OCI-LY3 (cell line): Measurements from ENCODE around the gene CEP350.

Experiments
- H2AFZ ChIP-seq: fragments of 200-600, 300-600 bp; shearing (Covaris generic); 2 replicates; pipeline ENCODE4 v1.6.0; 2014; ENCODE audit warnings: antibody characterized with exemption, low read depth, low read length
- H3K27ac ChIP-seq: fragments of 200-600, 300-600 bp; sonication (generic); 2 replicates; pipeline ENCODE4 v1.5.1; 2014; ENCODE audit warnings: mild to moderate bottlenecking, low read length, moderate library complexity, mixed read lengths
- H3K27me3 ChIP-seq: fragments of 200-600, 300-600 bp; sonication (generic); 2 replicates; pipeline ENCODE4 v1.6.1; 2014; ENCODE audit warnings: low read depth, low read length, mixed read lengths
- H3K36me3 ChIP-seq: fragments of 200-600, 300-600 bp; sonication (generic); replicated peaks from 2 replicates; pipeline ENCODE3; 2014; ENCODE audit warnings: low read depth, low read length, mixed read lengths
- H3K4me1 ChIP-seq: fragments of 300-600, 200-600 bp; sonication (generic); 2 replicates; pipeline ENCODE4 v1.6.1; 2014; ENCODE audit warnings: low read length, mixed read lengths
- H3K4me2 ChIP-seq: fragments of 200-600, 300-600 bp; sonication (generic); 2 replicates; pipeline ENCODE4 v1.6.1; 2014; ENCODE audit warnings: low read length, mixed read lengths
- H3K4me3 ChIP-seq: fragments of 300-600, 200-600 bp; sonication (generic); 2 replicates; pipeline ENCODE4 v1.5.1; 2014; ENCODE audit warnings: antibody characterized with exemption, mild to moderate bottlenecking, low read length, moderate library complexity
- H3K79me2 ChIP-seq: fragments of 300-600, 200-600 bp; shearing (Covaris generic); 2 replicates; pipeline ENCODE4 v1.6.1; 2014; ENCODE audit warnings: mild to moderate bottlenecking, low read length, mixed read lengths
- H3K9ac ChIP-seq: fragments of 300-600, 200-600 bp; shearing (Covaris generic); 2 replicates; pipeline ENCODE4 v1.6.0; 2014; ENCODE audit warnings: mild to moderate bottlenecking, low read length, moderate library complexity
- H3K9me3 ChIP-seq: fragments of 200-600, 300-600 bp; shearing (Covaris generic); 2 replicates; pipeline ENCODE4 v1.6.1; 2014; ENCODE audit warnings: low read length, mixed read lengths; ENCODE audit not compliant: insufficient read depth
- H4K20me1 ChIP-seq: fragments of 200-600, 300-600 bp; sonication (generic); 2 replicates; pipeline ENCODE4 v1.6.1; 2016; ENCODE audit warnings: low read length, mixed read lengths; ENCODE audit not compliant: insufficient read depth
- EZH2phosphoT487 ChIP-seq: fragments of 200-600 bp; shearing (Covaris generic); IDR thresholded peaks from 2 replicates; pipeline ENCODE4 v1.6.1; 2018; ENCODE audit warnings: antibody characterized with exemption, mixed run types, low read depth
- TF ChIP-seq, protein P1 (sequence below): fragments of 200-600, 300-600 bp; sonication (generic); IDR thresholded peaks from 2 replicates; pipeline ENCODE4 v1.5.1; 2014; ENCODE audit warnings: antibody characterized with exemption, low read length, low read depth

Gene CEP350

DNA sequence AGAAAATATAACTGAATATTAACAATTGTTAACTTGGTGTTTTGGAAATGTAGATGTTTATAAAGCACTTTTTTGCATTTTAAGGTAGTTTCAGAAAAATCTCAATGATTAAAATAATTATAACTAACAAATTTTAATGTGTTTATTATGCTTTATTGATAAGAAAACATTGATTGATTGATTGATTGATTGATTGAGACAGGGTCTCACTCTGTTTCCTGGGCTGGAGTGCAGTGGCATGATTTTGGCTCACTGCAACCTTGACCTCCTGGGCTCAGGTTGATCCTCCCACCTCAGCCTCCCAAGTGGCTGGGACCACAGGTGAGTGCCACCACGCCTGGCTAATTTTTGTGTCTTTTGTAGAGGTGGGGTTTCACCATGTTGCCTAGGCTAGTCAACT, 106.4 kb downstream of the CEP350 start:
- Histone ChIP-seq H3K4me1 (peaks cover 8% of the 10 kb centered on the region; the same call in 1 of the 2 replicates), H3K36me3 (peaks cover 33% of the 10 kb centered on the region), H3K79me2 (no peaks in the 10 kb centered on the region), H3K9me3 (no peaks in the 10 kb centered on the region), H4K20me1 (no peaks in the 10 kb centered on the region), H3K27me3 (no peaks in the 10 kb centered on the region), H3K4me3 (no peak overlapping the region), H3K27ac (no peak overlapping the region), H3K4me2 (no peak overlapping the region), H2AFZ (no peak overlapping the region), H3K9ac (no peak overlapping the region)
- TF ChIP-seq EZH2phosphoT487 = no peak
- TF ChIP-seq, protein P1, sequence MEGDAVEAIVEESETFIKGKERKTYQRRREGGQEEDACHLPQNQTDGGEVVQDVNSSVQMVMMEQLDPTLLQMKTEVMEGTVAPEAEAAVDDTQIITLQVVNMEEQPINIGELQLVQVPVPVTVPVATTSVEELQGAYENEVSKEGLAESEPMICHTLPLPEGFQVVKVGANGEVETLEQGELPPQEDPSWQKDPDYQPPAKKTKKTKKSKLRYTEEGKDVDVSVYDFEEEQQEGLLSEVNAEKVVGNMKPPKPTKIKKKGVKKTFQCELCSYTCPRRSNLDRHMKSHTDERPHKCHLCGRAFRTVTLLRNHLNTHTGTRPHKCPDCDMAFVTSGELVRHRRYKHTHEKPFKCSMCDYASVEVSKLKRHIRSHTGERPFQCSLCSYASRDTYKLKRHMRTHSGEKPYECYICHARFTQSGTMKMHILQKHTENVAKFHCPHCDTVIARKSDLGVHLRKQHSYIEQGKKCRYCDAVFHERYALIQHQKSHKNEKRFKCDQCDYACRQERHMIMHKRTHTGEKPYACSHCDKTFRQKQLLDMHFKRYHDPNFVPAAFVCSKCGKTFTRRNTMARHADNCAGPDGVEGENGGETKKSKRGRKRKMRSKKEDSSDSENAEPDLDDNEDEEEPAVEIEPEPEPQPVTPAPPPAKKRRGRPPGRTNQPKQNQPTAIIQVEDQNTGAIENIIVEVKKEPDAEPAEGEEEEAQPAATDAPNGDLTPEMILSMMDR = no peak

GRCh38 chr1:180062452-180062971, 107.9 kb downstream of the CEP350 start:
- peaks cover 38% of the 10 kb centered on the region for H3K36me3 ChIP-seq

GRCh38 chr1:180065408-180065807, 110.8 kb downstream of the CEP350 start:
- TF ChIP-seq, protein P1 = no peak
- no peak for TF ChIP-seq EZH2phosphoT487
- H3K36me3 ChIP-seq = peaks cover 40% of the 10 kb centered on the region

More at GRCh38 chr1:180062452-180062971, 107.9 kb downstream of the CEP350 start:
- no peak overlapping the region for H3K27ac ChIP-seq
- no peak overlapping the region for H3K4me3 ChIP-seq
- H3K79me2 ChIP-seq = no peaks in the 10 kb centered on the region
- H3K4me2 ChIP-seq = no peak overlapping the region
- no peaks in the 10 kb centered on the region for H3K9me3 ChIP-seq
- H3K27me3 ChIP-seq = no peaks in the 10 kb centered on the region
- H3K4me1 ChIP-seq = peaks cover 8% of the 10 kb centered on the region; the same call in 1 of the 2 replicates
- no peak for TF ChIP-seq EZH2phosphoT487
- TF ChIP-seq, protein P1 = no peak
- no peaks in the 10 kb centered on the region for H4K20me1 ChIP-seq
- no peak overlapping the region for H3K9ac ChIP-seq
- no peak overlapping the region for H2AFZ ChIP-seq

GRCh38 chr1:180066150-180066549, 111.5 kb downstream of the CEP350 start:
- Histone ChIP-seq H3K4me1 (no peaks in the 10 kb centered on the region), H3K27me3 (no peaks in the 10 kb centered on the region), H4K20me1 (no peaks in the 10 kb centered on the region), H3K27ac (no peak overlapping the region), H3K4me3 (no peak overlapping the region), H3K79me2 (no peaks in the 10 kb centered on the region), H3K4me2 (no peak overlapping the region), H3K9ac (no peak overlapping the region), H3K9me3 (no peaks in the 10 kb centered on the region), H2AFZ (no peak overlapping the region), H3K36me3 (peaks cover 40% of the 10 kb centered on the region)
- TF ChIP-seq, protein P1 = no peak
- TF ChIP-seq EZH2phosphoT487 = no peak

More at GRCh38 chr1:180065408-180065807, 110.8 kb downstream of the CEP350 start:
- Histone ChIP-seq H3K4me1 (no peaks in the 10 kb centered on the region), H3K9me3 (no peaks in the 10 kb centered on the region), H3K9ac (no peak overlapping the region), H3K79me2 (no peaks in the 10 kb centered on the region), H2AFZ (no peak overlapping the region), H3K27me3 (no peaks in the 10 kb centered on the region), H3K4me2 (no peak overlapping the region), H3K4me3 (no peak overlapping the region), H3K27ac (no peak overlapping the region), H4K20me1 (no peaks in the 10 kb centered on the region)
